Measurements from ENCODE around the gene MEF2D. TPM values are rescaled to one million over a fixed set of nuclear protein-coding genes. Genes with fewer than 3 reads are reported as not detected.
A peak's percentile ranks its signal among the peaks of the same experiment; 100 is the strongest.

The MEF2D gene
- total RNA-seq, 1 experiment from 2014 or later, result 18.3 TPM

- BruUV-seq (replicated peaks), result no TSS peak
- intact Hi-C loops (cut with micrococcal nuclease; ENCODE audit: unreplicated experiment), result no loop called here
- Histone ChIP-seq H3K4me3 (ENCODE audit: low read depth, low read length, poor library complexity, severe bottlenecking) (peak overlapping the region; percentile 98), H3K27me3 (replicated peaks; ENCODE audit: insufficient read depth, low read depth, low read length, poor library complexity) (no peaks in the 10 kb centered on the region), H3K4me1 (ENCODE audit: insufficient read depth, low read length, poor library complexity, severe bottlenecking) (peaks cover 49% of the 10 kb centered on the region), H3K27ac (ENCODE audit: low read depth, low read length, poor library complexity, severe bottlenecking) (peak overlapping the region; percentile 31), H3K36me3 (ENCODE audit: insufficient read depth, low read length, poor library complexity, severe bottlenecking) (no peaks in the 10 kb centered on the region), H3K9me3 (ENCODE audit: low read depth, low read length, poor library complexity, severe bottlenecking) (no peaks in the 10 kb centered on the region)
- no peak for TF ChIP-seq EZH2 (IDR thresholded peaks at IDR 0.05; ENCODE audit: borderline replicate concordance, low read depth, low read length, poor library complexity, severe bottlenecking)
- DNase-seq (ENCODE audit: low spot score), result no peak
- ChIA-PET POLR2A (ENCODE audit: low non-redundant PET) (no interaction called here), CTCF (interaction anchor here (3.2 kb wide), 1 partner anchor 18 kb away, joined by 28 read pairs; no protein-coding TSS in a partner anchor)
Measured at GRCh38 chr1:156498432-156499193, 2.0 kb downstream of the MEF2D start.

GRCh38 chr1:156497743-156498431, 2.7 kb downstream of the MEF2D start:
- Histone ChIP-seq H3K27me3 (replicated peaks; ENCODE audit: insufficient read depth, low read depth, low read length, poor library complexity) (no peaks in the 10 kb centered on the region), H3K4me3 (ENCODE audit: low read depth, low read length, poor library complexity, severe bottlenecking) (no peak overlapping the region), H3K4me1 (ENCODE audit: insufficient read depth, low read length, poor library complexity, severe bottlenecking) (peaks cover 42% of the 10 kb centered on the region), H3K36me3 (ENCODE audit: insufficient read depth, low read length, poor library complexity, severe bottlenecking) (no peaks in the 10 kb centered on the region), H3K9me3 (ENCODE audit: low read depth, low read length, poor library complexity, severe bottlenecking) (no peaks in the 10 kb centered on the region), H3K27ac (ENCODE audit: low read depth, low read length, poor library complexity, severe bottlenecking) (no peak overlapping the region)
- intact Hi-C loops (cut with micrococcal nuclease; ENCODE audit: unreplicated experiment), result no loop called here
- DNase-seq (ENCODE audit: low spot score), result no peak
- TF ChIP-seq CTCF (conservative IDR thresholded peaks at IDR 0.05; ENCODE audit: low read depth, low read length), result no peak
- ChIA-PET CTCF (no interaction called here), POLR2A (ENCODE audit: low non-redundant PET) (no interaction called here)
- BruUV-seq (replicated peaks), result TSS peak; percentile 12

GRCh38 chr1:156497078-156497742, 3.4 kb downstream of the MEF2D start:
- BruUV-seq (replicated peaks), result no TSS peak

More at GRCh38 chr1:156497078-156497742, 3.4 kb downstream of the MEF2D start:
- ChIA-PET POLR2A (ENCODE audit: low non-redundant PET) (no interaction called here), CTCF (no interaction called here)
- no peak overlapping the region for H3K4me3 ChIP-seq (ENCODE audit: low read depth, low read length, poor library complexity, severe bottlenecking)
- TF ChIP-seq CTCF (conservative IDR thresholded peaks at IDR 0.05; ENCODE audit: low read depth, low read length) (no peak), EZH2 (IDR thresholded peaks at IDR 0.05; ENCODE audit: borderline replicate concordance, low read depth, low read length, poor library complexity, severe bottlenecking) (no peak)
- H3K27ac ChIP-seq (ENCODE audit: low read depth, low read length, poor library complexity, severe bottlenecking), result no peak overlapping the region
- H3K4me1 ChIP-seq (ENCODE audit: insufficient read depth, low read length, poor library complexity, severe bottlenecking), result peaks cover 35% of the 10 kb centered on the region
- H3K27me3 ChIP-seq (replicated peaks; ENCODE audit: insufficient read depth, low read depth, low read length, poor library complexity), result no peaks in the 10 kb centered on the region
- H3K9me3 ChIP-seq (ENCODE audit: low read depth, low read length, poor library complexity, severe bottlenecking), result no peaks in the 10 kb centered on the region
- intact Hi-C loops (cut with micrococcal nuclease; ENCODE audit: unreplicated experiment), result no loop called here
- DNase-seq (ENCODE audit: low spot score), result no peak
- no peaks in the 10 kb centered on the region for H3K36me3 ChIP-seq (ENCODE audit: insufficient read depth, low read length, poor library complexity, severe bottlenecking)

Measured in A673 (cell line).